Ishikawa (cell line): Measurements from ENCODE around the gene TMEM134.

Experiments
- EP300 ChIP-seq: IDR thresholded peaks from 2 replicates; pipeline ENCODE4 v1.6.1; 2012; ENCODE audit warnings: borderline replicate concordance
- TF ChIP-seq, protein P1 (sequence below): IDR thresholded peaks from 2 replicates; pipeline ENCODE4 v1.6.1; 2012

DNA sequence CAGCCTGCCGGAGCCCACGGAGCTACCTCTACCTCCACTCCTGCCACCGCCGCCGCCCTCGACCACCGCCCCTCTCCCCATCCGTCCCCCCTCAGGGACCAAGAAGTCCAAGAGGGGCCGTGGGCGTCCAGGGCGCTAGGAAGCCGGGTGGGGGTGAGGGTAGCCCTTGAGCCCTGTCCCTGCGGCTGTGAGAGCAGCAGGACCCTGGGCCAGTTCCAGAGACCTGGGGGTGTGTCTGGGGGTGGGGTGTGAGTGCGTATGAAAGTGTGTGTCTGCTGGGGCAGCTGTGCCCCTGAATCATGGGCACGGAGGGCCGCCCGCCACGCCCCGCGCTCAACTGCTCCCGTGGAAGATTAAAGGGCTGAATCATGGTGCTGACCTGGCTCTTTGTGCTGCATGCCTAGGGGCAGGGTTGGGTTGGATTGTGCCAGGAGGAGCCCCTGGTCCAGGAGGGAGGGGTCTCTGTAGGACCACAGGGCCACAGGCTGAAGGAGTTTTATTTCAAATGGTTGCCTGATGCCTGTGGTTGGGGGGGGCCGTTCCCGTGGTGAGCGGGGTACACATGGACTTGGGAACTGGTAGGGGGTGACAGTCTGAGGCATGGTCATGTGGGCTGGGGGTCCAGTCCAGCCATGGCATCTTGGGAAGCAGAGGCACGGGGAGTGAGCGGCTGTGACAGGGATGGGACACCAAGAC is 33.9 kb downstream of the TMEM134 start:
- no peak for TF ChIP-seq EP300
- TF ChIP-seq, protein P1, sequence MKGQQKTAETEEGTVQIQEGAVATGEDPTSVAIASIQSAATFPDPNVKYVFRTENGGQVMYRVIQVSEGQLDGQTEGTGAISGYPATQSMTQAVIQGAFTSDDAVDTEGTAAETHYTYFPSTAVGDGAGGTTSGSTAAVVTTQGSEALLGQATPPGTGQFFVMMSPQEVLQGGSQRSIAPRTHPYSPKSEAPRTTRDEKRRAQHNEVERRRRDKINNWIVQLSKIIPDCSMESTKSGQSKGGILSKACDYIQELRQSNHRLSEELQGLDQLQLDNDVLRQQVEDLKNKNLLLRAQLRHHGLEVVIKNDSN, result no peak
